ENCODE measurements around the gene KIF19. TPM values are rescaled to one million over a fixed set of nuclear protein-coding genes. Genes with fewer than 3 reads are reported as not detected.

Gene KIF19
- total RNA-seq, 1 experiment from 2014 or later: not detected

DNA sequence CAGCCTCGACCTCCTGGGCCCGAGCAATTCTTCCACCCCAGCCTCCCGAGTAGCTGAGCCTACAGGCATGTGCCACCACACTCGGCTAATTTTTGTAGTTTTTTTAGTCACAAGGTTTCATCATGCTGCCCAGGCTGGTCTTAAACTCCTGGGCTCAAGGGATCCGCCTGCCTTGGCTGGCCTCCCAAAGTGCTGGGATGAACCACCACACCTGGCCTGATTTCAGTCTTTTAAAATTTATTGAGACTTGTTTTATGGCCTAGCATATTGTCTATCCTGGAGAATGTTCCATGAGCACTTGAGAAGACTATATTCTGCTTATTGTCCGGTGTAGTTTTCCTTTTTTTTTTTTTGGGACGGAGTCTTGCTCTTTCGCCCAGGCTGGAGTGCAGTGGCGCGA lies 33.5 kb upstream of the KIF19 start:
- Histone ChIP-seq H3K79me2 (ENCODE audit: low read depth) (no peaks in the 10 kb centered on the region), H3K4me1 (replicated peaks; ENCODE audit: insufficient read depth) (no peaks in the 10 kb centered on the region), H3K27ac (no peak overlapping the region), H3K9me2 (ENCODE audit: insufficient read depth) (no peaks in the 10 kb centered on the region), H4K20me1 (ENCODE audit: insufficient read depth) (no peaks in the 10 kb centered on the region), H2AFZ (no peak overlapping the region), H3K4me2 (no peak overlapping the region), H3K9me3 (ENCODE audit: insufficient read depth, low read depth) (no peaks in the 10 kb centered on the region), H3K36me3 (ENCODE audit: low read depth) (no peaks in the 10 kb centered on the region), H3K27me3 (ENCODE audit: insufficient read depth, low read depth) (peaks cover 39% of the 10 kb centered on the region), H3K4me3 (no peak overlapping the region), H3F3A (ENCODE audit: insufficient read depth, low read depth) (no peaks in the 10 kb centered on the region)
- CTCF ChIA-PET: interaction anchor here (0.7 kb wide), 1 partner anchor 622 kb away, joined by 8 read pairs; no protein-coding TSS in a partner anchor
- TF ChIP-seq, protein P1, sequence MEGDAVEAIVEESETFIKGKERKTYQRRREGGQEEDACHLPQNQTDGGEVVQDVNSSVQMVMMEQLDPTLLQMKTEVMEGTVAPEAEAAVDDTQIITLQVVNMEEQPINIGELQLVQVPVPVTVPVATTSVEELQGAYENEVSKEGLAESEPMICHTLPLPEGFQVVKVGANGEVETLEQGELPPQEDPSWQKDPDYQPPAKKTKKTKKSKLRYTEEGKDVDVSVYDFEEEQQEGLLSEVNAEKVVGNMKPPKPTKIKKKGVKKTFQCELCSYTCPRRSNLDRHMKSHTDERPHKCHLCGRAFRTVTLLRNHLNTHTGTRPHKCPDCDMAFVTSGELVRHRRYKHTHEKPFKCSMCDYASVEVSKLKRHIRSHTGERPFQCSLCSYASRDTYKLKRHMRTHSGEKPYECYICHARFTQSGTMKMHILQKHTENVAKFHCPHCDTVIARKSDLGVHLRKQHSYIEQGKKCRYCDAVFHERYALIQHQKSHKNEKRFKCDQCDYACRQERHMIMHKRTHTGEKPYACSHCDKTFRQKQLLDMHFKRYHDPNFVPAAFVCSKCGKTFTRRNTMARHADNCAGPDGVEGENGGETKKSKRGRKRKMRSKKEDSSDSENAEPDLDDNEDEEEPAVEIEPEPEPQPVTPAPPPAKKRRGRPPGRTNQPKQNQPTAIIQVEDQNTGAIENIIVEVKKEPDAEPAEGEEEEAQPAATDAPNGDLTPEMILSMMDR (conservative IDR thresholded peaks at IDR 0.05): no peak
- TF ChIP-seq EZH2 (IDR thresholded peaks at IDR 0.05; ENCODE audit: low read depth): no peak
- POLR2A ChIA-PET (ENCODE audit: unreplicated experiment): no interaction called here
- BruUV-seq (replicated peaks): no TSS peak
- DNase-seq: no peak
- intact Hi-C loops (cut with micrococcal nuclease; ENCODE audit: unreplicated experiment): no loop called here

DNA sequence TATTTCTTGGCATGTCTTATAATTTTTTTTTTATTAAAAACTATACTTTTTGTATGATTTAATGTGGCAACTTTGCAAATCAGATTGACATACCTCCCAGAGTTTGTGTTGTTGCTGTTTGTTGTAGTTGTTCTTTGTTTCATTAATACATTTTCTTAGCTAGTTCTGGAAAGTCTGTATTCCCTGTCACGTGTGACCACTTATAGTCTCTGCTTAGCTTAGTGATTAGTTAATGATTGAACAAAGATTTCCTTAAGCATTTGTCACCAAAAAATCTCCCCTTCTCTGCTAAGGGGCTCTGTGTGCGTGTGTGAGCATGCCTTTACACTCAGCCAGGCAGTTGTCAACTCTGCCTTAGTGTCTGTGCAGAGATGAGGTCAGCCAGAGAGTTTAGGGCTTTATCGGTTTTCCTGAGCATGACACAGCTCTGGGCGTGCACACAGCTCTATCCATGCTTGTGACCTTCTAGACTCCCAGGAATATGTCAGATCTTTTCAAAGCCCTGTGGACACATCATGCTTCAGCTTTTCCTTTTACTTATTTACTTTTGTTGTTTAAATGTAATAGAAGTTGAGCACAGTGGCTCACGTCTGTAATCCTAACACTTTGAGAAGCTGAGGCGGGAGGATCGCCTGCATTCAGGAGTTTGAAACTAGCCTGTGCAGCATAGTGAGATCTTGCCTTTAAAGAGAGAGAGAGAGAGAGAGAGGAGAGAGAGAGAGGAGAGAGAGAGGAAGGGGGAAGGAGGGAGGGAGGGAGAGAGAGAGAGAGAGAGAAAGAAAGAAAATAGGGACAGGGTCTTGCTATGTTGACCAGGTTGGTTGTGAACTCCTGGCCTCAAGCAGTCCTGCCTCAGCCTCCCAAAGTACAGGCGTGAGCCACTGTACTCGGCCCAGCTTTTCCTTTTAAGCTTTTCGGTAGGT lies 30.1 kb upstream of the KIF19 start:
- no peaks in the 10 kb centered on the region for H3K79me2 ChIP-seq (ENCODE audit: low read depth)
- H3K27ac ChIP-seq: no peak overlapping the region
- no peaks in the 10 kb centered on the region for H3K4me1 ChIP-seq (replicated peaks; ENCODE audit: insufficient read depth)
- TF ChIP-seq, protein P1 (conservative IDR thresholded peaks at IDR 0.05): no peak
- no peak for TF ChIP-seq EZH2 (IDR thresholded peaks at IDR 0.05; ENCODE audit: low read depth)
- no TSS peak for BruUV-seq (replicated peaks)
- no peaks in the 10 kb centered on the region for H3K9me2 ChIP-seq (ENCODE audit: insufficient read depth)
- no peak for DNase-seq
- H3K27me3 ChIP-seq (ENCODE audit: insufficient read depth, low read depth): peaks cover 43% of the 10 kb centered on the region; the same call in 1 of the 2 replicates
- H3F3A ChIP-seq (ENCODE audit: insufficient read depth, low read depth): no peaks in the 10 kb centered on the region
- H3K4me2 ChIP-seq: no peak overlapping the region
- H4K20me1 ChIP-seq (ENCODE audit: insufficient read depth): no peaks in the 10 kb centered on the region
- ChIA-PET POLR2A (ENCODE audit: unreplicated experiment) (no interaction called here), CTCF (interaction anchor here (1.0 kb wide), 1 partner anchor 11 kb away, joined by 4 read pairs; no protein-coding TSS in a partner anchor)
- H3K4me3 ChIP-seq: no peak overlapping the region
- no peaks in the 10 kb centered on the region for H3K9me3 ChIP-seq (ENCODE audit: insufficient read depth, low read depth)
- H3K36me3 ChIP-seq (ENCODE audit: low read depth): no peaks in the 10 kb centered on the region
- H2AFZ ChIP-seq: no peak overlapping the region
- intact Hi-C loops (cut with micrococcal nuclease; ENCODE audit: unreplicated experiment): loop anchor here (2.0 kb wide), 1 partner anchor 85 kb away; no protein-coding TSS in a partner anchor

DNA sequence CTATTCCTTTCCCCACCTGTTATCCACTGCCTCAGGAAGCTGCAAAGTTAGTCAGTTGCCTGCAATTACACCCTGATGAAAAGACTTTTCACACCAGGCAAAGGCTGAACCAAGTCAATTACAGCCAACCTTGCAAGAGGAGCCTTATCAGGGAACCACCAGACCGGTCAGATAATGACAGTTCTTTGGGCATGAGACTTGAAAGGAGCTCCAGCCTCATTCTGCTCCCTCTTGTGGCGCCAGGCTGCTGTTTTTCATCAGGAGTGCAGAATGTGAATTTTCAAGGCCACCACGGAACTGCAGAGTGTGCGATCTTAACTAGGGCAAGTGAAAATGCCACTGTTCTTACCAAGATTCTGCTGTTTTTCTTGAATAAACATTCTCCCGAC lies 29.5 kb upstream of the KIF19 start:
- Histone ChIP-seq H3K27me3 (ENCODE audit: insufficient read depth, low read depth) (peaks cover 42% of the 10 kb centered on the region; the same call in 1 of the 2 replicates), H3K4me2 (no peak overlapping the region), H3K36me3 (ENCODE audit: low read depth) (no peaks in the 10 kb centered on the region), H3F3A (ENCODE audit: insufficient read depth, low read depth) (no peaks in the 10 kb centered on the region), H4K20me1 (ENCODE audit: insufficient read depth) (no peaks in the 10 kb centered on the region), H3K9me2 (ENCODE audit: insufficient read depth) (no peaks in the 10 kb centered on the region), H3K4me1 (replicated peaks; ENCODE audit: insufficient read depth) (no peaks in the 10 kb centered on the region), H3K9me3 (ENCODE audit: insufficient read depth, low read depth) (no peaks in the 10 kb centered on the region), H2AFZ (0 out of 2 replicates have a peak overlapping the region, but pooled peaks have one; percentile 41), H3K27ac (no peak overlapping the region), H3K4me3 (no peak overlapping the region), H3K79me2 (ENCODE audit: low read depth) (no peaks in the 10 kb centered on the region)
- ChIA-PET CTCF (interaction anchor here (1.0 kb wide), 1 partner anchor 12 kb away, joined by 4 read pairs; no protein-coding TSS in a partner anchor), POLR2A (ENCODE audit: unreplicated experiment) (interaction anchor here (0.5 to 0.6 kb wide), 2 partner anchors 84 to 97 kb away, joined by 3 to 9 read pairs; no protein-coding TSS in a partner anchor)
- DNase-seq: peak; percentile 31 to 51
- intact Hi-C loops (cut with micrococcal nuclease; ENCODE audit: unreplicated experiment): loop anchor here (2.0 kb wide), 1 partner anchor 86 kb away; no protein-coding TSS in a partner anchor
- TF ChIP-seq EZH2 (IDR thresholded peaks at IDR 0.05; ENCODE audit: low read depth): no peak
- TF ChIP-seq, protein P1 (conservative IDR thresholded peaks at IDR 0.05): peak; percentile 49
- BruUV-seq (replicated peaks): no TSS peak
